ENCODE data around the gene LILRB4.

- TF ChIP-seq POLR2A (IDR thresholded peaks at IDR 0.05) (no peak), EP300 (IDR thresholded peaks at IDR 0.05) (no peak)
Observed at GRCh38 chr19:54684527-54684926, 21.7 kb downstream of the LILRB4 start.
